Iris pigment epithelial cell (primary cell): ENCODE results near the gene MUC5AC.
"Not testable (repeated sequence)": the region's sequence is repeated elsewhere in the genome, so short reads cannot be mapped to it uniquely, and the experiment has no call there.

Source experiments
- DNase-seq: peaks from one replicate; pipeline ENCODE4 v3.0.0-alpha.2; 2011; ENCODE audit warnings: low read depth

MUC5AC gene

DNA sequence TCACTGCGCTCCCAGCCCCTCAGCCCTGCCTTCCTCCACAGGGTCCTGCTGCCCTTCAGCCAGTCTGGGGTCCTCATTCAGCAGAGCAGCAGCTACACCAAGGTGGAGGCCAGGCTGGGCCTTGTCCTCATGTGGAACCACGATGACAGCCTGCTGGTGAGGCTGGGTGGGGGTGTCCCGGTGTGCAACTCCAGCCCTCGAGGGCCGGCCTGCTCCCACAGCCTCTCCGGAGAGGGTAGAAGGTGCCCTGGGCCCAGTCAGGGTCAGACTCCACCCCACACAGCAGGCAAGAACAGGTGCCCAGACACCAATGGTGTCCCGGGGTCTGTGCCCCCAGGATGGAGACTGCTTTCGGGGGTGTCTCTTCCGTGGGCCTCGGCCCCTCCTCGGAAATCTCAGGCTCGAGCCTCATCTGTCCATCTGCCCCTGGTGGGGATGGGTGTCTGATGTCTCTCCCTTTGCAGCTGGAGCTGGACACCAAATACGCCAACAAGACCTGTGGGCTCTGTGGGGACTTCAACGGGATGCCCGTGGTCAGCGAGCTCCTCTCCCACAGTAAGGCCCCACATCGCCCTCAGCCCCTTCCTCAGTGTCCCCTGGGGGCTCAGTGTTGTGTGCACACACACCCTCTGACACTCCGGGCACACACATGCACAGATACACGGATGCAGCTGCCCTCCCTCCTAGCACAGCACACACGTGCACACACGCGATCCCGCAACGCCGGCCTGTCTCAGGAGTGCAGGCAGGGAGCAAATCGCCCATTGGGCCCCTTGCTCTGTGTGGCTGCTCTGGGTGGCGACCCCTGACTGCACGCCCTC is 4.9 kb downstream of the MUC5AC start:
- DNase-seq = no peak

DNA sequence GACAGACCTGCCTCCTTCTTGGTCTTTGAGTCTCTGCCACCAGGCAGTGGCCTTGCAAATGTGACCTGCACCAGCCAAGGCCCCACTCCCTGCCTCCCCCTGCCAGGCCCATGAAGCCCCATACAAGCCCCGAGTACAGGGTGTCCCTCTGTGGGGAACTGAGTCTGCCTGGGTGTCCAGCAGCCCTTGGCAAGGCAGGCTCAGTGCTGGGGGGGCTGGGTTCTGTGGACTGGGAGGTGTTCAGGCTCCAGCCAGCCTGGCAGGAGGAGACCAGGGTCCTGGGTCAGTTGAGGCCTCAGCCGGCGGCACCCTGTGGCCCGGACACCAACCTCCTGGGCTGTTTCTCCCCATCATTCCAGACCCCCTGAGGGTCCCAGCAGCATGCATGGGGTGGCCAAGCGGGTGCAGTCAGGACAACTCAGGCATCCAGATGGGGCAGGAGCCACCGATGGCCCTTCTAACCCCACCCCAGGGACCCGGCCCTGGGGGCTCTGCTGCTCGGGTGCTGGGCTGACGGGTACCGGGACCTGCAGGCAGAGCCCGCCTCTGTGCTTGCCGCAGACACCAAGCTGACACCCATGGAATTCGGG is 5.7 kb downstream of the MUC5AC start:
- no peak for DNase-seq

- no peak for DNase-seq
These were observed 6.4 kb downstream of the MUC5AC start for GRCh38 chr11:1163911-1164735.

GRCh38 chr11:1164779-1165255 is 7.1 kb downstream of the MUC5AC start:
- not testable (repeated sequence) for DNase-seq

DNA sequence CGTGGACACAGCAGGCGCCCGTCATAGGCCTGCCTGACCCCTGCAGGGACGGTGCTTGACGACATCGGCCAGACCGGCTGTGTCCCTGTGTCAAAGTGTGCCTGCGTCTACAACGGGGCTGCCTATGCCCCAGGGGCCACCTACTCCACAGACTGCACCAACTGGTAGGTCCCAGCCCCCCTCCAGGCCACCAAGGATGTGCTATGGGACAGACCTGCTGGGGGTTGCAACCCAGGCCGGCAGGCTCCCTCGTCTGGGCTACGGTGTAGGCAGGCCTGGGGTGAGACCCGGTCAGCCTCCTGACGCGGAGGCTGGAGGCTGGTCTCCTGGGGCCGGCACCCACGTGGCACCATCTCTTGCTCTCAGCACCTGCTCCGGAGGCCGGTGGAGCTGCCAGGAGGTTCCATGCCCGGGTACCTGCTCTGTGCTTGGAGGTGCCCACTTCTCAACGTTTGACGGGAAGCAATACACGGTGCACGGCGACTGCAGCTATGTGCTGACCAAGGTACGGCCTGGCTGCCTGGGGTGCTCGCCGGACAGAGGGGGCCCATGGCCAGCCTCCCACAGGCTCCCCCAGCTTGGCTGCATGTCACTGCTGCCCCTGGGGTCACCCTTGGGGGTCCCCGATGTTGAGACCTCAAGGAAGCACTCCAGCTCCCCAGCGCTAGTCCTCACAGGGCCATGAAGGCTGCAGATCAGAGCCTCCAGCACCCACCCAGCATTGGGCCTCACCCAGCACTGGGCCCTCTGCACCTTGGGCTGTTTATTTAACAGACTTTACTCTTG is 7.7 kb downstream of the MUC5AC start:
- no peak for DNase-seq

DNA sequence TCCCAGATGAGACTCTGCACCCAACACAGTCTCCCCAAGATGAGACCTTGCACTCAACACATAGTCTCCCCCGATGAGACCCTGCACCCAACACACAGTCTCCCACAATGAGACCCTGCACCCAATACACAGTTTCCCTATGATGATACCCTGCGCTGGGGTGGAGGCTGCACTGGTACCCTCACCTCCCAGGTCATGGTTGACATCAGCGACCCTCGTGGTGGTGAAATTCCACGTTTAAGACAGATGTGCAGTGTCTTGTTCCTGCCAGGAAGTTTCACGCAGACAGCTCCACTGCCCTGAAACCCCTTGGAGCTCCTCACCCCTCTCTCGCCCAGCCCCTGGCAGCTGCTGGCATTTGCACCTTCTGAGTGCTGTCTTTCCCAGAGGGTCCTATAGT is 9.5 kb downstream of the MUC5AC start:
- no peak for DNase-seq

DNA sequence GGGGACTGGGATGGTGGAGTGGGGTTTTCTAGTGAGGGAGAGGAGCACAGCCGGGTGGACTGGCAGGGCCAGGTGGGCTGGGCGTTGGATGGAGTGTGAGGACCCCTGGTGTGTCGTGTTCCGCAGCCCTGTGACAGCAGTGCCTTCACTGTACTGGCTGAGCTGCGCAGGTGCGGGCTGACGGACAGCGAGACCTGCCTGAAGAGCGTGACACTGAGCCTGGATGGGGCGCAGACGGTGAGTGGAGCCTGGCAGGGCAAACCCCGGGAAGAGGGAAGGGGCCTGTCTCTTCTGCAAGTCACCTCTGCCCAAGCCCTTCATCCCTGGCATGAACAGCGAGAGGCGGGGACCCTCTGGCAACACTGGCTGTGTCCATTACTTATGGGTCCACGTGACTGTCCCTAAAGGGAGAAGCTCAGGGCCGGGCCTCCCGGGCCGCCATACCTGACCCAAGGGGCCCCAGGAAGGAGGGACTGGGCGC is 10.0 kb downstream of the MUC5AC start:
- DNase-seq = no peak

- DNase-seq = no peak
These were observed 10.5 kb downstream of the MUC5AC start for GRCh38 chr11:1168256-1168655.

DNA sequence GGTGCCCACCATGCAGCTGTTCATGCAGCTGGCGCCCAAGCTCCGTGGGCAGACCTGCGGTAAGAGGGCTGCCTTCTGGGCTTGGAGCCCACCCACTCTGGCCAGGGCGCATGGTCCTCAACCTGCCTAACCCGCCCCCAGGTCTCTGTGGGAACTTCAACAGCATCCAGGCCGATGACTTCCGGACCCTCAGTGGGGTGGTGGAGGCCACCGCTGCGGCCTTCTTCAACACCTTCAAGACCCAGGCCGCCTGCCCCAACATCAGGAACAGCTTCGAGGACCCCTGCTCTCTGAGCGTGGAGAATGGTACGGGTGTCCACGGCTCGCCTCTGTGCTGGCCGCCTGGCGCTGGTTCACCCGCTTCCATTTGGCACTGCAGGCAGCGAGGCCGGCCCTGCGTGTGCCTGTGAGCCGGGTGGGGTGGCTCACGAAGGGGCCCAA is 11.0 kb downstream of the MUC5AC start:
- DNase-seq = no peak

DNA sequence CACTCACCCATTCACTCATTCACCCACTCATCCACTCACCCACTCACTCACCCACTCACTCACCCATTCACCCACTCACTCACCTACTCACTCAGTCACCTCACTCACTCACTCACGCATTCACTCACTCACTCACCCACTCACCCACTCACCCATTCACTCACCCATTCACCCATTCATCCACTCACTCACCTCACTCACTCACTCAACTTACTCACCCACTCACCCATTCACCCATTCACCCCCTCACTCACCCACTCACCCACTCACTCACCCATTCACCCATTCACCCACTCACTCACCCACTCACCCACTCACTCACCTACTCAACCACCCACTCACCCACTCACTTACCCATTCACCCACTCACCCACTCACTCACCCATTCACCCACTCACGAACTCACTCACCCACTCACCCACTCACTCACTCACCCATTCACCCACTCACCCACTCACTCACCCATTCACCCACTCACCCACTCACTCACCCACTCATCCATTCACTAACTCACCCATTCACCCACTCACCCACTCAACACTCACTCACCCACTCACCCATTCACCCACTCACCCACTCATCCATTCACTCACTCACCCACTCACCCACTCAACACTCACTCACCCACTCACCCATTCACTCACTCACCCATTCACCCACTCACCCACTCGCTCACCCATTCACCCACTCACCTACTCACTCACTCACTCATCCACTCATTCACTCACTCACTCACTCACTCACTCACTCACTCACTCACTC is 13.7 kb downstream of the MUC5AC start:
- no peak for DNase-seq

- DNase-seq = no peak
These were observed 14.4 kb downstream of the MUC5AC start for GRCh38 chr11:1171985-1172728.

DNA sequence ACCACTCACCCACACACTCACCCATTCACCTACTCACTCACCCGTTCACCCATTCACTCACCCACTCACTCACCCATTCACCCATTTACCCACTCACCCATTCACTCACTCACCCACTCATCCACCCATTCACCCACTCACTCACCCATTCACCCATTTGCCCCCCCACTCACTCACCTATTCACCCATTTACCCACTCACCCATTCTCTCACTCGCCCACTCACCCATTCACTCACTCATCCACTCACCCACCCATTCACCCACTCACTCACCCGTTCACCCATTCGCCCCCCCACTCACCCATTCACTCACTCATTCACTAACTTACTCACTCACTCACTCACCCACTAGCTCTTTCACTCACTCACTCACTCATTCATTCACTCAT is 15.0 kb downstream of the MUC5AC start:
- no peak for DNase-seq

GRCh38 chr11:1173396-1173795 is 15.6 kb downstream of the MUC5AC start:
- DNase-seq = not testable (repeated sequence)

- DNase-seq = no peak
These were observed 17.0 kb downstream of the MUC5AC start for GRCh38 chr11:1174441-1175370.

DNA sequence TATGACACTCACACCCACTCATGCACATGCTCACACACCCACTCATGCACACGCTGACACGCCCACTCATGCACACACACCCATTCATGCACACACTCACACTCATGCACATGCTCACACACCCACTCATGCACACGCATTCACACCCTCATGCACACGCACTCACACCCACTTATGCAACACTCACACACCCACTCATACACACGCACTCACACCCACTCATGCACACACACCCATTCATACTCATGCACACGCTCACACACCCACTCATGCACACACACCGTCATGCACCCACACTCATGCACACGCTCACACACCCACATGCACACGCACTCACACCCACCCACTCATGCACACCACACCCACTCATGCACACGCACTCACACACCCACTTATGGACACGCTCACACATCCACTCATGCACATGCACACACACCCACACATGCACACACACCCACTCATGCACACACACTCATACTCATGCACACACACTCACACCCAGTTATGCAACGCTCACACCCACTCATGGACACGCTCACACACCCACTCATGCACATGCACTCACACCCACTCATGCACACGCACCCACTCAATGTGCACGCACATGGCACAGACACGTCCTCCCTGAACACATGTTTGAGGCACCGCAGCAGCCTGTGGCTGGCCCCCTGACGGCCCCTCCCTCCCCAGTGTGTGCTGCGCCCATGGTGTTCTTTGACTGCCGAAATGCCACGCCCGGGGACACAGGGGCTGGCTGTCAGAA is 17.9 kb downstream of the MUC5AC start:
- DNase-seq = no peak

- no peak for DNase-seq
These were observed 18.7 kb downstream of the MUC5AC start for GRCh38 chr11:1176224-1177019.

DNA sequence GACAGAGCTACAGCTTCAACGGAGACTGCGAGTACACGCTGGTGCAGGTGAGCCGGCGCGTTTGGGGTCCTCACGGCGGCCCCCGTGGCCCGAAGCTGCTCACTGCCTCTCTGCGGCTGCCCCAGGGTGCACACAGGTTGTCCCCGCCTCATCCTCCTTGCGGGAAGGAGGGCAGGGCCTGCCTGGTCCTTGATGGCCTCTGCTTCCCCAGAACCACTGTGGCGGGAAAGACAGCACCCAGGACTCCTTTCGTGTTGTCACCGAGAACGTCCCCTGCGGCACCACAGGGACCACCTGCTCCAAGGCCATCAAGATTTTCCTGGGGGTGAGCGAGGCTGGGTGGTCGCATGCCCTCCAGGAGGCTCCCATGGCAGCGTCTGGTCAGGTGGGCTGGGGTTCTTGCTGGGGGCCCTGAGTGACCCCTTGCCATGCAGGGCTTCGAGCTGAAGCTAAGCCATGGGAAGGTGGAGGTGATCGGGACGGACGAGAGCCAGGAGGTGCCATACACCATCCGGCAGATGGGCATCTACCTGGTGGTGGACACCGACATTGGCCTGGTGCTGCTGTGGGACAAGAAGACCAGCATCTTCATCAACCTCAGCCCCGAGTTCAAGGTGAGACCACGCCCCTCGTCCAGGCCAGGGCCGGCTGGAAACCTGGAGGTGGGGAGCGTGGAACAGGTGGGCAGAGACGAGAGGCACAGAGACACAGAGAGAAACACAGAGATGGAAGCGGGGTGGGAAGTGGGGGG is 19.4 kb downstream of the MUC5AC start:
- no peak for DNase-seq
